Adipocyte (in vitro differentiated cells): ENCODE data around the gene KTN1.
A peak's percentile ranks its signal among the peaks of the same experiment; 100 is the strongest.

Experiments used
- DNase-seq: peaks from one replicate; pipeline ENCODE4 v3.0.0-alpha.2; 2015; ENCODE audit warnings: low read depth
- H3K27me3 ChIP-seq: replicated peaks from 2 replicates; pipeline ENCODE4 v1.7.0; 2013; ENCODE audit warnings: mild to moderate bottlenecking, low read length, moderate library complexity; ENCODE audit not compliant: control insufficient read depth, insufficient read depth
- H3K36me3 ChIP-seq: 2 replicates; pipeline ENCODE4 v1.7.0; 2013; ENCODE audit warnings: low read length, mild to moderate bottlenecking, moderate library complexity; ENCODE audit not compliant: control insufficient read depth, insufficient read depth, severe bottlenecking
- H3K4me1 ChIP-seq: 2 replicates; pipeline ENCODE4 v1.7.0; 2013; ENCODE audit warnings: mild to moderate bottlenecking, low read length, moderate library complexity; ENCODE audit not compliant: control insufficient read depth, insufficient read depth
- H3K4me3 ChIP-seq: 2 replicates; pipeline ENCODE4 v1.7.0; 2013; ENCODE audit warnings: mild to moderate bottlenecking, low read length, moderate library complexity
- H3K9ac ChIP-seq: 2 replicates; pipeline ENCODE4 v1.7.0; 2013; ENCODE audit warnings: mild to moderate bottlenecking, low read length, moderate library complexity
- H3K9me3 ChIP-seq: 2 replicates; pipeline ENCODE4 v1.7.0; 2013; ENCODE audit warnings: mild to moderate bottlenecking, low read length, moderate library complexity; ENCODE audit not compliant: control insufficient read depth

The KTN1 gene

GRCh38 chr14:55593698-55594097 lies 13.7 kb downstream of the KTN1 start:
- DNase-seq = no peak
- H3K36me3 ChIP-seq = no peaks in the 10 kb centered on the region
- peaks cover 17% of the 10 kb centered on the region for H3K4me1 ChIP-seq
- H3K9me3 ChIP-seq = no peaks in the 10 kb centered on the region
- no peak overlapping the region for H3K9ac ChIP-seq
- H3K4me3 ChIP-seq = no peak overlapping the region
- H3K27me3 ChIP-seq = no peaks in the 10 kb centered on the region

DNA sequence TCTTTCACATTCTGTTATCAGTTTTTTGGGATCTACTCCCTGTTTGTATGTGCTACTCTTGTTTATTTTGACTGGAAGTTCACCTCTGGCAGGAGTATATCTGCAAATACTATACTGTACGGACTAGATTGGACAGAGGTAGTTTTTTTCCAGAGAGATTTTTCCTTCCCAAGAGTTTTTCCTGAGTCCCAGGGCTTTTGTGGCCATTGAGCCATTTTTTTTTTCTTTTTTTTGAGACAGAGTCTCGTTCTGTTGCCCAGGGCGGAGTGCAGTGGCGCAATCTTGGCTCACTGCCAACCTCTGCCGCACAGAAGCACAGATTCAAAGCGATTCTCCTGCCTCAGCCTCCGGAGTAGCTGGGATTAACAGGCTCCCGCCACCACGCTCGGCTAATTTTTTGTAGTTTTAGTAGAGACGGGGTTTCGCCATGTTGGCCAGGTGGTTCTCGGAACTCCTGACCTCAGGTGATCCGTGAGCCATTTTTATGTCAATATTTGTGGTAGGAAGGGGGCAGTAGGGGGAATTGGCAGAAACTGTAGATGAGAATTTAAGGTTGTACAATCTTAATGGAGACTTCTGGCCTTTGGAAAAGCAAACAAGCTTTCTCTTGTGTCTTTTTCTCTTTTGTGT lies 19.4 kb downstream of the KTN1 start:
- H3K9ac ChIP-seq = no peak overlapping the region
- H3K36me3 ChIP-seq = no peaks in the 10 kb centered on the region
- DNase-seq = no peak
- no peak overlapping the region for H3K4me3 ChIP-seq
- no peaks in the 10 kb centered on the region for H3K9me3 ChIP-seq
- H3K27me3 ChIP-seq = no peaks in the 10 kb centered on the region
- H3K4me1 ChIP-seq = peaks cover 21% of the 10 kb centered on the region

- Histone ChIP-seq H3K27me3 (no peaks in the 10 kb centered on the region), H3K4me3 (peak overlapping the region; percentile 66), H3K9me3 (no peaks in the 10 kb centered on the region), H3K9ac (peak overlapping the region; percentile 50), H3K4me1 (peaks cover 30% of the 10 kb centered on the region), H3K36me3 (no peaks in the 10 kb centered on the region)
- DNase-seq = peak; percentile 57
Observed at GRCh38 chr14:55600784-55601561, 21.0 kb downstream of the KTN1 start.

GRCh38 chr14:55603401-55603953 lies 23.5 kb downstream of the KTN1 start:
- H3K4me1 ChIP-seq = peaks cover 41% of the 10 kb centered on the region
- H3K4me3 ChIP-seq = no peak overlapping the region
- H3K9me3 ChIP-seq = no peaks in the 10 kb centered on the region
- no peaks in the 10 kb centered on the region for H3K36me3 ChIP-seq
- H3K27me3 ChIP-seq = no peaks in the 10 kb centered on the region
- DNase-seq = no peak
- no peak overlapping the region for H3K9ac ChIP-seq

DNA sequence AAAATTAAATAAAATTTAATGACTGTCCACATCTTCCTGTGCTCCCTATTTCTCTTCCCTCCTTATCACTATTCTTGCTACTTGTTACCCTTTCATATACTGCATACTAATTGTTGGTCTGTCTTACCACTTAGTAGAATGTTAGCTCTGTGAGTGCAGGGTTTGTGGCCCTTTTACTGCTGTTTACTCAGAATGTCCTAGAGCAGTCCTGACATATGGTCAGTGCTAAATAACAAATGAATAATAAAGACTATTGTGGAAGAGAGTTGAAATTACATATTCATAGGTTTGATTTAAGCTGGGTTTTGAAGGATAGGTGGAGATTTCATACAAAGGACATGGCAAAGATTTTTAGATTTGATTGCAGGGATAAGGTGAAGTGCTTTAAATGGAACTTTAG lies 24.5 kb downstream of the KTN1 start:
- Histone ChIP-seq H3K9ac (no peak overlapping the region), H3K4me1 (peaks cover 41% of the 10 kb centered on the region), H3K4me3 (no peak overlapping the region), H3K27me3 (no peaks in the 10 kb centered on the region), H3K9me3 (no peaks in the 10 kb centered on the region), H3K36me3 (no peaks in the 10 kb centered on the region)
- DNase-seq = no peak

DNA sequence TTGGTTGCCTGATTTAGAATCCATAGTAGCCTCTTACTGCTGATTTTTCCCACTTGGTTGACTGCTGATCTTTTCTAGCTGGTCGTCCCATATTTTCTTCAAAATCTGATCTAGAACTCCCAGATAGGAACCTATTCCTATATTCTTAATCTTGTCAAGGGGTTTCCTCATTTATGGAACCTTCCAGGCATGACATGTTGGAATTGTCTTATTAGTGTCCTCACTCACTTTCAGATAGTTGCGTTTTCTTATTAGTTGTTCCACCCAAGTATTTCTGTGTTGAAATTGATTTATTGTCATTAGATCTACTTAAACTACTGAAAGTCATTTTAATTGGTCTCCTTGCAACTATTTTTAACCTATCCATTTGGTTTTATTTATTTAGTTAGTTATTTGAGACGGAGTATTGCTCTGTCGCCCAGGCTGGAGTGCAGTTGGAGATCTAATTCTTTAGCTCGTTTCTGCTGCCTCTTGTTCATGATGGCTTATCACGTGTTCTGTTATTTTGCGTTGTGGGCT lies 25.0 kb downstream of the KTN1 start:
- H3K9me3 ChIP-seq = no peaks in the 10 kb centered on the region
- no peaks in the 10 kb centered on the region for H3K36me3 ChIP-seq
- no peaks in the 10 kb centered on the region for H3K27me3 ChIP-seq
- peaks cover 46% of the 10 kb centered on the region for H3K4me1 ChIP-seq
- H3K4me3 ChIP-seq = no peak overlapping the region
- no peak overlapping the region for H3K9ac ChIP-seq
- no peak for DNase-seq

DNA sequence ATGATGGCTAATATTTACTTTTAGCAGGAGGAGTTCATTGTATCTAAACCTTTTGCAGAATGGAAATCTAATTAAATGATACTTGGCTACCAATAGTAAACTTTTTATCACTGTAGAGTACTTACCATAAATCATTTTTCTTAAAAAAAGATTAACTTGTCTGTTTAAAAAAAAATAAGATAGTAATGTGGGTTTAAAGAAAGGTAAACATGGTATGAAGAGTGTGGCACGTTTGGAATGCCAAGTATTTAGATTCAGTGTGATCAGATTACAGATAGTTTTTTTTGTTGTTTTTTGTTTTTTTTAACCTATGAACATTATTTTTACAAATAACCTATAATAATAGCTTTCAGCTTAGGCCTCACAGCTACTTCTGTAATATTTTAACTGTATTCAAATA lies 25.8 kb downstream of the KTN1 start:
- Histone ChIP-seq H3K36me3 (no peaks in the 10 kb centered on the region), H3K27me3 (no peaks in the 10 kb centered on the region), H3K9ac (no peak overlapping the region), H3K4me1 (peaks cover 44% of the 10 kb centered on the region), H3K4me3 (no peak overlapping the region), H3K9me3 (no peaks in the 10 kb centered on the region)
- no peak for DNase-seq

DNA sequence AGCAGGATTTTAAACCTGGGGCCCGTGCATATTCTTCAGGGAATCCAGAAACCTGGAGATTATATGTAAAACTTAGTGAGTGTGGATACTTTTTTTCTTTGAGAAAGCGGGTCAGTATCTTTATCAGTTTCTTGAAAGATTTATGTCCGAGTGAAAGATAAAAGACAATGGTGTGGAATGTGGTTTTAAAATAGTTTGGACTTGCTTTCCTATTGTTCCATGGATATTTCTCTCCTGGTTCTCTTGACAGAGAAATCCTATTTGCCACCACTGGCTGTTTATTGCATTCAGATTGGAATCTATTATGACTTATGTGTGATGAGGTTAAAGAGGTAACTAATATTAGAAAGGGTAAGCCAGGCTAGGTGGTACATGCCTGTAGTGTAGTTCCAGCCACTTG lies 27.4 kb downstream of the KTN1 start:
- Histone ChIP-seq H3K9me3 (no peaks in the 10 kb centered on the region), H3K9ac (no peak overlapping the region), H3K36me3 (peaks cover 3% of the 10 kb centered on the region), H3K4me3 (no peak overlapping the region), H3K27me3 (no peaks in the 10 kb centered on the region), H3K4me1 (peaks cover 33% of the 10 kb centered on the region)
- DNase-seq = no peak

GRCh38 chr14:55609681-55610080 lies 29.7 kb downstream of the KTN1 start:
- peaks cover 33% of the 10 kb centered on the region for H3K4me1 ChIP-seq
- H3K36me3 ChIP-seq = peaks cover 5% of the 10 kb centered on the region
- no peak overlapping the region for H3K9ac ChIP-seq
- no peaks in the 10 kb centered on the region for H3K27me3 ChIP-seq
- no peaks in the 10 kb centered on the region for H3K9me3 ChIP-seq
- peak overlapping the region; percentile 28 for H3K4me3 ChIP-seq
- DNase-seq = peak; percentile 73

GRCh38 chr14:55610713-55611370 lies 30.8 kb downstream of the KTN1 start:
- no peak for DNase-seq
- H3K9me3 ChIP-seq = no peaks in the 10 kb centered on the region
- no peak overlapping the region for H3K9ac ChIP-seq
- no peaks in the 10 kb centered on the region for H3K27me3 ChIP-seq
- H3K4me1 ChIP-seq = peaks cover 26% of the 10 kb centered on the region
- no peak overlapping the region for H3K4me3 ChIP-seq
- peaks cover 5% of the 10 kb centered on the region for H3K36me3 ChIP-seq

- H3K27me3 ChIP-seq = no peaks in the 10 kb centered on the region
- H3K9ac ChIP-seq = no peak overlapping the region
- H3K9me3 ChIP-seq = no peaks in the 10 kb centered on the region
- H3K36me3 ChIP-seq = peaks cover 11% of the 10 kb centered on the region
- no peak overlapping the region for H3K4me3 ChIP-seq
- DNase-seq = no peak
- H3K4me1 ChIP-seq = peaks cover 15% of the 10 kb centered on the region
Observed at GRCh38 chr14:55611859-55612258, 31.9 kb downstream of the KTN1 start.
